DMS153 (cell line): ENCODE data around the gene OR52I1.

Source experiments
- DNase-seq: peaks from one replicate; lab custom pipeline; 2025; lab: John Stamatoyannopoulos, UW

Gene OR52I1, protein sequence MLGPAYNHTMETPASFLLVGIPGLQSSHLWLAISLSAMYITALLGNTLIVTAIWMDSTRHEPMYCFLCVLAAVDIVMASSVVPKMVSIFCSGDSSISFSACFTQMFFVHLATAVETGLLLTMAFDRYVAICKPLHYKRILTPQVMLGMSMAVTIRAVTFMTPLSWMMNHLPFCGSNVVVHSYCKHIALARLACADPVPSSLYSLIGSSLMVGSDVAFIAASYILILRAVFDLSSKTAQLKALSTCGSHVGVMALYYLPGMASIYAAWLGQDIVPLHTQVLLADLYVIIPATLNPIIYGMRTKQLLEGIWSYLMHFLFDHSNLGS

DNA sequence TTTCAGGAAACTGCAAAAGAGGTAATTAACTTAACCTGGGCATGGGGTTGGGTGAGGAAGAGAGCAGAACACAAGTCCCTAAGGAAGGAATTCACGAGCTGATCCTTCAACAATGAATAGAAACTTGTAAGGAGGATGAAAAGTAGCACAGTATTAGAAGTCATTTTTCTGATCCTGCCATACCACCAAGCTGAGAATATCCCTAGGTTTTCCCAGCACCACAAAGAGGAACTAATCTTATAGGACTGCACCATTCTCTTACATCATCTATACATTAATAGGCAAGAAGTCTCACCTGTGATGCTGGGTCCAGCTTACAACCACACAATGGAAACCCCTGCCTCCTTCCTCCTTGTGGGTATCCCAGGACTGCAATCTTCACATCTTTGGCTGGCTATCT lies at the start of gene OR52I1:
Gene OR52I1 (plus strand): TSS at position 301 of the 400 bp plus-strand sequence. CDS start 0 bp downstream, at position 301.
- DNase-seq, result no peak

- no peak for DNase-seq
Observed at GRCh38 chr11:4544891-4545290, 48.9 kb upstream of the OR52I1 start, which contains the start of gene OR52M1. OR52M1 (plus strand) TSS chr11:4545191; CDS start chr11:4545191, 0 bp downstream.

GRCh38 chr11:4546878-4547277 lies 47.0 kb upstream of the OR52I1 start:
- DNase-seq, result no peak

DNA sequence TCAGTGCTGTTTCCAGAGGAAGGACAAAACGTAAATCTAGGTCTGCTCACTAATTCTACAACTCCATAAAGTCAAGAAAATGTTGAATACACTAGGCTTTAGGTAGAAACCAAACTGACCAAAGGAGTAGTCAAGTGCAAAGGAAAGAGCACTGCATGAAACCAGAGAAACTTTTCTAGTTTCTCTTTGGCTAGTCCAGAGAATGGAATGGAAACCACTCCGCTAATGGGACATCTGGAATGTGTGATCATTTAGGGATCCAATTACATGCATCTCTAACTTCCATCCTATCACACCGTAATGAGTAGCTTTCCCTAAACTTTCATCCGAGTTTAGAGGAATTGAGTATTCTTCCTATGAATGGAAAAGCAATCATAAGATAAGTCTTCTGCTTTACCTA lies 46.4 kb upstream of the OR52I1 start:
- DNase-seq, result no peak

DNA sequence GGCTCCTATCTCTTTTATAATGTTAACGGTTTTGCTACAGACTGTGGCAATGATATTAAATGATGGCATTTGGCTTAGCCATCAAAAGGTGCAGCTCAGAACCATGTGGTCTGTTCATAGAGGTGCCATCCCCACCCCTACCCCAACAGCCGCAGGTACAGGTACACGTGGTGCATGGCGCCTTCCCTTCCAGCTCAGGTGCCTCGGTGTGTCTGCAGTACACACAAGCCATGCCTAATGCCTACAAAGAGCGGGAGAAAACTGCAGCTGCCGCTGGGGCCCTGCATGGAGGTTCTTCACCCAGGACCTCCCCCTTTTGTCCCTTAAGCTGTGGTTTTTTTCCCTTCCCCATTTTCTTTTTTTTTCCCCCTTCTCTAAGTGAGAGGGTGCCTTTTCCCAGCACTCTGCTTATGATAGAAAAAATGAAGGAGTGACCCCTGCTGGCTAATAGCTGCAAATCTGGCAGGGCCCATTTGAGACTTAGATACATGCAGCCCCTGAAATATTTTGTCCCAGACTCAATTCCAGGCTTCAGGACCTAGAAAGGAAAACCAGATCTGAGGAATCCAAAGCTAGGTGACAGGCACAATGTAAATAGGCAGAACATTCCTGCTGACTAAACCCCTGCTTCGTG lies 42.4 kb upstream of the OR52I1 start:
- DNase-seq, result no peak

DNA sequence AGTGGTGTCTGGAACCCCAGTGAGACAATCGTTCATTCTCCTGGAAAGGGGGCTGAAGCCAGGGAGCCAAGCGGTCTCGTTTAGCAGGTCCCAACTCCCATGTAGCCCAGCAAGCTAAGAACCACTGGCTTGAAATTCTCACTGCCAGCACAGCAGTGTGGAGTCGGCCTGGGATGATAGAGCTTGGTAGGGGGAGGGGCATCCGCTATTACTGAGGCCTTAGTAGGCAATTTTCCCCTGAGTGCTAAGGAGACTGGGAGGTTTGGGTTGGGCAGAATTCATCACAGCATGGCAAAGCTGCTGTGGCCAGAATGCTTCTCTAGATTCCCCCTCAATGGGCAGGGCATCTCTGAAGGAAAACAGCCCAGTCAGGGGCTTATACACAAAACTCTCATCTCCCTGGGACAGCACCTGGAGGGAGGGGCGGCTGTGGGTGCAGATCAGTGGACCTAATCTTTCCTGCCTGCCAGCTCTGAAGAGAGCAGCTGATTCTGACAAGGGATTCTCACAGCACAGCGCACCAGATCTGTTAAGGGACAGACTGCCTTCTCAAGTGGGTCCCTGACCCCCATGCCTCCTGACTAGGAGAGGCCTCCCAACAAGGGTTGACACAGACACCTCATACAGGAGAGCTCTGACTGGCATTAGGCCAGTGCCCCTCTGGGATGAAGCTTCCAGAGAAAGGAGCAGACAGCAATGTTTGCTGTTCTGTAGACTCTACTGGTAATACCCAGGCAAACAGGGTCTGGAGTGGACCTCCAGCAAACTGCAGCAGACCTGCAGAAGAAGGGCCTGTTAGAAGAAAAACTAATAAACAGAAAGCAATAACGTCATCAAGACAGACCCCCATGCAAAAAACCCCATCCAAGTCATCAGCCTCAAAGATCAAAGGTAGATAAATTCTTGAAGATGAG lies 34.1 kb upstream of the OR52I1 start:
- DNase-seq, result no peak

GRCh38 chr11:4560467-4560866 lies 33.4 kb upstream of the OR52I1 start:
- DNase-seq, result no peak

GRCh38 chr11:4565371-4565770 lies 28.5 kb upstream of the OR52I1 start:
- no peak for DNase-seq

GRCh38 chr11:4569075-4569474 lies 24.8 kb upstream of the OR52I1 start:
- no peak for DNase-seq

DNA sequence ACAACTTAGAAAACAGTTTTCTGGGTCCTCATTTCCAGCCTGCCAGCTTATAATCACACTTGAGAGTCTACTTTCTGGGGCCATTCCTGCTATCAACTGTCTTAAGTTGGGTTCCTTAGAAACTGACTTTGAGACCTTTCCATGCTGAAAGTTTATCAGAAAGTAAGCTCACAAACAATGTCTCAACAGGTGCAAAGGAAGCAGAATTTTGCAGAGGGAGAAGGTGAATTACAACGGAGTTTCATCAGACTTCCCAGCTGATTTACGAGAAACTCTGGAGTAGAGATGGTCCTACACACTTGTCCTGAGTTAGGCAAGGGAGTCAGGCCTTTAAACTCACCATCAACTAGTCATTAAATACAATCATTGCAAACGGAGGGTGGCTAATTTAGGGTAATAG lies 17.0 kb upstream of the OR52I1 start:
- no peak for DNase-seq

DNA sequence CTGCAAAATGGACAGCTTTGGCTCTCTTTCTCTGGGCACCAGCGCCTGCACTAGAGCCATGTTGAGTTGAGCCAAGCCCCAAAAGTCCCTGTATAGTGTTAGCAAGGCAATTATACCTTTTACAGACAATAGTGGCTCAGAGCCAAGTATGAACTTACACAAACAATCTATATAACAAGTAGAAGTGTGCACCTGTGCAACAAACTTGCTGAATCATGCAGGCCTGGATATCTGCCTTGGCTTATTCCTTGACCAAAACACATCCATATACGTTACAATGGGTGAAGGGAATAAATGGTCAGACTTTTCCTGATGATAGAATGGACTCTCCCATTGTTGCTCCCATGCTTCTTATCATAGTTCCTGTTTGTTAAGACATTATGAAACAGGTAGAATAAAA lies 16.1 kb upstream of the OR52I1 start:
- DNase-seq, result no peak

DNA sequence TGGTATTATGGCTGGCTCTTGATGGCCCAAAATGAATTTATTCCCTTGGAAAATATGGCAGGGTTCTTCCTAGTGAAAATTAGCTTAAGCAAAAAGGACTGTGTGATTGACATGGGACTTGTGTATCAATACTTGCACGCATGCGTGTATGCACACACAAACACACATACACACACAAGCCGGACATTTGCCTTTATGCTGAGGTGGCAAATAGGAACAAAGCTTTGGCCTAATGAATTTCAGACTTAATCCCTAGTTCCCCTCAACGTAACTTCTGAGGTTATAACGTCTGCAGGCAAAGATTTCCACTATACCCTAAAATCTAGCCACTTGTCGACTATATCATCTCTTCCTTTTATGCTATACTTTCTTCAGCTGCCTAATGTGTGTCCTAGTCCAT lies 15.2 kb upstream of the OR52I1 start:
- no peak for DNase-seq

- no peak for DNase-seq
Observed at GRCh38 chr11:4580124-4580523, 13.7 kb upstream of the OR52I1 start.

GRCh38 chr11:4581443-4581842 lies 12.4 kb upstream of the OR52I1 start, which contains the start of gene OR52I2:
OR52I2 (plus strand) TSS chr11:4581743.
- no peak for DNase-seq

DNA sequence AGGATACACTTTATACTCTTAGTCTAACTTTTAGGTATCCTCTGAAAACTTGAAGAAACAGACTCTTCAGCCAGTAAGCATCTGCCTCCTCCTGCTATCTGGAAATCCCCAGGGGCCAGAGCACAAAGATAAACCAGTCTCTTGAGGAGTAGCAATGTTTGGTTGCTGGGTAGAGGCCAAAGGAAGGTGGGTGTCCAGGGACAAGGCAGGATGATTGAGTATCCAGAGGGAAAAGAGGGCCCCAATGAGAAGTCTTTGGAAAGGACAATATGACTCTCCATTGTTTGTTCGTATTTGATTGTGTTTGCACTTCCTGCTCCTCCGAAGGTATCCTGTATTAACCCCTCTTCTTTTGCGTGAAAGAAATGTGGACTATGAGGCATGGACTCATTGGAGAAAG lies 4.8 kb upstream of the OR52I1 start:
- DNase-seq, result no peak

- DNase-seq, result no peak
Observed at GRCh38 chr11:4605057-4605456, 11.2 kb downstream of the OR52I1 start.

DNA sequence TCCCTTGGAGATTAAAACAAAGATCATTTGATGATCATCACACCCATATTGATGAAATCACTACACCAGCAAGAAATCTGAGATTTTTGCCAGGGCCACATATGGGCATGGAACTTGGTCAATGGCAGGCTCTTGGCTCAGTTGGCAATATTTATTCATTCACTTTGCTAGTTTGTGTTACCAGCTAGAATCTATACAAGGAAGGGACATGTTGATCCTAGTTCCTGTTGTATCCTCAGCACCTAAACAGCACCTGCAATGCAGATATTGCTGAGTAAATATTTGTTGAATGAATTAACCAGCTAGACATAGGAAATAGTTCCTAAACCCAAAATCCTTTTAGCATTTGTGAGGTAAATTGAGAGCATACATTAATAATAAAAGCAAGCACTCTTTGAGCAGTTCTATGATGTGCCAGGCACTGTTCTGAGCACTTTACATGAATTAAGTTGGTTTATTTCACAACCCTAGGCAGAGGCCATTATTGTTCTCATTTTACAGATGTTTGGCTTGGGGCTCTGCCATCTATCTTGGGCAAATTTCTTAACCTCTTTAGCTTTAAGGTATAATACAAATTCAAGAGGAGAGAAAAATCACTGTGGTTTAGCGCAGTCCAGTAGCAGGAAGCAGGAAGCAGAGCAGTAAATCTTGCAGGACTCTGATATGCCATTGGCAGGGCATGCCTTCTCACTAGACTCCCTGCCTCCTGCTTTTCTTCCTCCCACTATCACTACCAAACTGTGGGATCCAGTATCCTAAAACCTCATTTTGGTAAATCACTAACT lies 12.6 kb downstream of the OR52I1 start:
- DNase-seq, result peak; percentile 89

- no peak for DNase-seq
Observed at GRCh38 chr11:4607096-4607495, 13.3 kb downstream of the OR52I1 start.

DNA sequence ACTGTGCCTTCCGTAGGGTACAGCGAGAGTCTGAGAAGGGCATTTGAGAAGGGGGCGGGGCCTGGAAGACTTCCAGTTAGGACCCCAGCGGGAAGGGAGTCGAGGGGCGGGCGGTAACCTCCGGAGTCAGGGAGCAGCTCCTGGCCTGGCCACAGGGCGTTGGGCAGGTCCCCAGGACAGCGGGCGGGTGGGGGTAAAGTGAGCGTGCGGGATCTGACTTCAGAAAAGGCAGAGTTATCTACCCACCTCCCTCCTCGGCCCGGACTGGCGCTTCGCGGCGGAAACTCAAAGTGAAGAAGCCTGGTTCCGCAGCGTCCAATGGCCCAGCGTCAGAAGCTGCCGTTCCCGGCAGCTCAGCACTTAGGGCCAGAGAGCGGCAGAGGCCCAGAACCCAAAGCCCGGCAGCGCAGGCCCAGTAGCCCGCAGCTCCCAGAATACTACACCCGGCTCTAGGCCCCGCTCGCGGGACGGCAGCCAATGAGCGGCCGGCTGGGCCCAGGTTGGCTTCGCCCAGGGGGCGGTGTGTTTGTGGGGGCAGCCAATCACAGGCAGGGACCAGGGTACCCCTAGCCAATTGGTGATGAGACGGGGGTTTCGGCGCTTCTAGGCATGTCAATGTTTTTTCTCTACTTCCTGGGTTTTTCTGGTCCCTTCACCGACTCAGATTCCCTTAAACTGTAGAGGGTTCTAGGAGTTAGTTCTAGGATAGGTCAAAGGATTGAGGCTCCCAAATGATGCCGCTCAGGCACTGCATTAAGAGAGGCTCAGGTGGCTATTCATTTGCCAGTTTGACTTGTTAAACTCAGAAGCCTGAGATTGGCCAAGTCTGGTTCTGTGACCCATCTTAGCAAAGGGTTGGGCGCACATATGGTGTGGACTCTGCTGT lies 14.2 kb downstream of the OR52I1 start, which contains the start of gene TRIM68:
Gene TRIM68 (minus strand): TSS at position 451 of the 886 bp plus-strand sequence. CDS start 2,727 bp downstream, outside the sequence.
- peak; percentile 93 for DNase-seq

GRCh38 chr11:4610258-4610935 lies 16.6 kb downstream of the OR52I1 start:
- DNase-seq, result no peak
